SH-SY5Y (cell line): Measurements from ENCODE around the gene ALG8.

Experiments
- GATA2 ChIP-seq: IDR thresholded peaks from 2 replicates; pipeline ENCODE4 v1.6.1; 2011; ENCODE audit warnings: mild to moderate bottlenecking, low read depth, low read length
- GATA3 ChIP-seq: IDR thresholded peaks from 2 replicates; pipeline ENCODE4 v1.6.1; 2011; ENCODE audit warnings: low read depth, mild to moderate bottlenecking, low read length, moderate library complexity

GRCh38 chr11:78187366-78188285, 48.2 kb upstream of the ALG8 start:
- TF ChIP-seq GATA2, result no peak
- TF ChIP-seq GATA3, result no peak
